HEK293T (cell line): ENCODE measurements around the gene SNED1.

ENCODE experiments used
- ARNT ChIP-seq: fragments of 450-650 bp; IDR thresholded peaks from 2 replicates; pipeline ENCODE4 v1.6.1; 2017; ENCODE audit warnings: mild to moderate bottlenecking
- BHLHE40 ChIP-seq: fragments of 450-650 bp; IDR thresholded peaks from 2 replicates; pipeline ENCODE4 v1.6.1; 2016; ENCODE audit warnings: mild to moderate bottlenecking, moderate library complexity, borderline replicate concordance
- FOXM1 ChIP-seq: fragments of 450-650 bp; IDR thresholded peaks from 2 replicates; pipeline ENCODE4 v1.6.1; 2017; ENCODE audit warnings: mild to moderate bottlenecking, borderline replicate concordance
- LEF1 ChIP-seq: fragments of 450-650 bp; IDR thresholded peaks from 2 replicates; pipeline ENCODE4 v1.6.1; 2017; ENCODE audit warnings: mild to moderate bottlenecking, borderline replicate concordance
- SUZ12 ChIP-seq: fragments of 450-650 bp; IDR thresholded peaks from 2 replicates; pipeline ENCODE4 v1.6.1; 2016; ENCODE audit warnings: mild to moderate bottlenecking
- TARDBP ChIP-seq: fragments of 450-650 bp; IDR thresholded peaks from 2 replicates; pipeline ENCODE4 v1.6.1; 2016

DNA sequence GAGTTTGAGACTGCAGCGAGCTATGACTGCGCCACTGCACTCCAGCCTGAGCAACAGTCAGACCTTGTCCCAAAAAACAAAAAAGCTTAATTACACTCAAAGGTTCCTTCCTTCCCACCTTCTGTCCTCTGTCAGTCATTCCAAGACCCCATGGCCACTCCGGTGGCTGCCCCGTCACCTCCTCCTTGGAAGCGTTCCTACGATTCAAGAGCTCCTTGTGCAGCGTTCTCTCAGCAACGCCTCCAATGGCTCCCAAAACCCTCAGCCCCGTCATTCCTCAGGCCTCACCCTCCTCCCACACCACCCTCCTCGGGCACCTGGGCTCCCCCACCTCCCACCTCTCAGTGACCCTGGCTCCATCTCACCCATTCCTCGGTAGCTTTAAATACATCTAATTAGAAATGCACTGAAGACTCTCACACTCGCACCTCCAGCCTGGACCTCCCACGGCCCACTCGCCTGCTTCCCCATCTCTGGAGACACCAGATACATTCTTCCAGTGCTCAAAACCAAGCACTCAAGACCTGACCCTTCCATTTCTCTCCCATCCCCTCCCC, 142.9 kb downstream of the SNED1 start:
- TF ChIP-seq FOXM1 (no peak), SUZ12 (no peak), BHLHE40 (no peak), TARDBP (no peak), ARNT (no peak), LEF1 (no peak)
